OCI-LY1 (cell line): Measurements from ENCODE around the gene FAM83D.

Source experiments
- H2AFZ ChIP-seq: fragments of 200-600 bp; sonication (generic), shearing (Covaris generic); 2 replicates; pipeline ENCODE4 v1.6.0; 2014; ENCODE audit warnings: antibody characterized with exemption, mild to moderate bottlenecking, low read length
- H3F3A ChIP-seq: fragments of 200-600 bp; sonication (generic), shearing (Covaris generic); 2 replicates; pipeline ENCODE4 v1.6.0; 2014; ENCODE audit warnings: mild to moderate bottlenecking, antibody characterized with exemption, low read length, moderate library complexity; ENCODE audit not compliant: insufficient read depth
- H3K27ac ChIP-seq: fragments of 200-600 bp; sonication (generic); 2 replicates; pipeline ENCODE4 v1.5.1; 2014; ENCODE audit warnings: low read length, mixed run types, mild to moderate bottlenecking, low read depth; ENCODE audit not compliant: poor library complexity, severe bottlenecking
- H3K27me3 ChIP-seq: fragments of 200-600 bp; sonication (generic); 2 replicates; pipeline ENCODE4 v1.6.0; 2014; ENCODE audit warnings: antibody characterized with exemption, mild to moderate bottlenecking, low read length, moderate library complexity; ENCODE audit not compliant: insufficient read depth
- H3K36me3 ChIP-seq: fragments of 200-600 bp; sonication (generic); 2 replicates; pipeline ENCODE4 v1.6.1; 2014; ENCODE audit warnings: mild to moderate bottlenecking, antibody characterized with exemption, low read length, moderate library complexity, mixed read lengths; ENCODE audit not compliant: insufficient read depth
- H3K4me1 ChIP-seq: fragments of 200-600 bp; sonication (generic); 2 replicates; pipeline ENCODE4 v1.5.1; 2014; ENCODE audit warnings: mild to moderate bottlenecking, low read length, moderate library complexity; ENCODE audit not compliant: insufficient read depth, severe bottlenecking
- H3K4me2 ChIP-seq: fragments of 200-600 bp; sonication (generic), shearing (Covaris generic); 2 replicates; pipeline ENCODE4 v1.6.1; 2014; ENCODE audit warnings: low read length
- H3K4me3 ChIP-seq: fragments of 200-600 bp; sonication (generic); 2 replicates; pipeline ENCODE4 v1.5.1; 2014; ENCODE audit warnings: low read length, low read depth, mild to moderate bottlenecking, mixed read lengths; ENCODE audit not compliant: poor library complexity, severe bottlenecking
- H3K79me2 ChIP-seq: fragments of 200-600 bp; shearing (Covaris generic); 2 replicates; pipeline ENCODE4 v1.6.1; 2016; ENCODE audit warnings: mixed run types, low read length, mixed read lengths; ENCODE audit not compliant: insufficient read depth
- H3K9ac ChIP-seq: fragments of 200-600 bp; sonication (generic), shearing (Covaris generic); 2 replicates; pipeline ENCODE4 v1.6.1; 2014; ENCODE audit warnings: mild to moderate bottlenecking, low read length, mixed read lengths
- H3K9me2 ChIP-seq: fragments of 200-600 bp; sonication (generic), shearing (Covaris generic); 2 replicates; pipeline ENCODE4 v1.6.1; 2014; ENCODE audit warnings: low read depth, mild to moderate bottlenecking, low read length, mixed read lengths
- H3K9me3 ChIP-seq: fragments of 200-600 bp; shearing (Covaris generic); 2 replicates; pipeline ENCODE4 v1.6.1; 2014; ENCODE audit warnings: low read length, mixed read lengths
- H4K20me1 ChIP-seq: fragments of 200-600 bp; sonication (generic), shearing (Covaris generic); 2 replicates; pipeline ENCODE4 v1.6.0; 2016; ENCODE audit warnings: mild to moderate bottlenecking, low read length; ENCODE audit not compliant: insufficient read depth
- EZH2 ChIP-seq: fragments of 200-600 bp; sonication (generic), shearing (Covaris generic); IDR thresholded peaks from 2 replicates; pipeline ENCODE4 v1.8.0; 2017; ENCODE audit warnings: borderline replicate concordance, mixed run types, mild to moderate bottlenecking, antibody characterized with exemption, low read length, moderate library complexity, mixed read lengths
- TF ChIP-seq, protein P1 (sequence below): fragments of 200-600 bp; sonication (generic), shearing (Covaris generic); IDR thresholded peaks from 2 replicates; pipeline ENCODE4 v1.5.1; 2017; ENCODE audit warnings: mild to moderate bottlenecking, antibody characterized with exemption, low read length, moderate library complexity, mixed read lengths

The FAM83D gene

DNA sequence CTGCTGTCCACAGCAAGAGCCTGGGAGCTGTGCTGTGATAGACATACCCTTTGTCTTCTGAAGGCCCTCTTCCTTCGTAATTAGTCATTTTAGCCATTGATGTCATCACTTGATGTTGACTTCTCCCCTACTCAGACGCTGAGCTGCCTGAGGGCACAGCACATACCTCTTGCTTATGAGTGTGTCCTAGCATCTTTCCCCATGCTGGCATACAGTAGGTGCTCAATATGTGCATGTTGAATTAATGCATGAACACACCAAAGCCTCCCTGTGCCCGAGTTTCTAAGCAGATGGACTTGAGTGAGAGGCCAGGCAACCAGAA lies 35.8 kb upstream of the FAM83D start:
- H4K20me1 ChIP-seq, result no peaks in the 10 kb centered on the region
- H3K9me3 ChIP-seq, result no peaks in the 10 kb centered on the region
- H3K27ac ChIP-seq, result peak overlapping the region; percentile 96
- no peaks in the 10 kb centered on the region; the same call in 1 of the 2 replicates for H3K79me2 ChIP-seq
- H3K4me1 ChIP-seq, result peaks cover 42% of the 10 kb centered on the region
- no peak overlapping the region for H2AFZ ChIP-seq
- H3K27me3 ChIP-seq, result no peaks in the 10 kb centered on the region
- no peak overlapping the region for H3K4me3 ChIP-seq
- H3K9ac ChIP-seq, result no peak overlapping the region
- H3K36me3 ChIP-seq, result peaks cover 41% of the 10 kb centered on the region
- H3K9me2 ChIP-seq, result no peaks in the 10 kb centered on the region
- H3F3A ChIP-seq, result peaks cover 8% of the 10 kb centered on the region
- H3K4me2 ChIP-seq, result no peak overlapping the region
- TF ChIP-seq, protein P1, sequence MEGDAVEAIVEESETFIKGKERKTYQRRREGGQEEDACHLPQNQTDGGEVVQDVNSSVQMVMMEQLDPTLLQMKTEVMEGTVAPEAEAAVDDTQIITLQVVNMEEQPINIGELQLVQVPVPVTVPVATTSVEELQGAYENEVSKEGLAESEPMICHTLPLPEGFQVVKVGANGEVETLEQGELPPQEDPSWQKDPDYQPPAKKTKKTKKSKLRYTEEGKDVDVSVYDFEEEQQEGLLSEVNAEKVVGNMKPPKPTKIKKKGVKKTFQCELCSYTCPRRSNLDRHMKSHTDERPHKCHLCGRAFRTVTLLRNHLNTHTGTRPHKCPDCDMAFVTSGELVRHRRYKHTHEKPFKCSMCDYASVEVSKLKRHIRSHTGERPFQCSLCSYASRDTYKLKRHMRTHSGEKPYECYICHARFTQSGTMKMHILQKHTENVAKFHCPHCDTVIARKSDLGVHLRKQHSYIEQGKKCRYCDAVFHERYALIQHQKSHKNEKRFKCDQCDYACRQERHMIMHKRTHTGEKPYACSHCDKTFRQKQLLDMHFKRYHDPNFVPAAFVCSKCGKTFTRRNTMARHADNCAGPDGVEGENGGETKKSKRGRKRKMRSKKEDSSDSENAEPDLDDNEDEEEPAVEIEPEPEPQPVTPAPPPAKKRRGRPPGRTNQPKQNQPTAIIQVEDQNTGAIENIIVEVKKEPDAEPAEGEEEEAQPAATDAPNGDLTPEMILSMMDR, result no peak
- TF ChIP-seq EZH2, result no peak

DNA sequence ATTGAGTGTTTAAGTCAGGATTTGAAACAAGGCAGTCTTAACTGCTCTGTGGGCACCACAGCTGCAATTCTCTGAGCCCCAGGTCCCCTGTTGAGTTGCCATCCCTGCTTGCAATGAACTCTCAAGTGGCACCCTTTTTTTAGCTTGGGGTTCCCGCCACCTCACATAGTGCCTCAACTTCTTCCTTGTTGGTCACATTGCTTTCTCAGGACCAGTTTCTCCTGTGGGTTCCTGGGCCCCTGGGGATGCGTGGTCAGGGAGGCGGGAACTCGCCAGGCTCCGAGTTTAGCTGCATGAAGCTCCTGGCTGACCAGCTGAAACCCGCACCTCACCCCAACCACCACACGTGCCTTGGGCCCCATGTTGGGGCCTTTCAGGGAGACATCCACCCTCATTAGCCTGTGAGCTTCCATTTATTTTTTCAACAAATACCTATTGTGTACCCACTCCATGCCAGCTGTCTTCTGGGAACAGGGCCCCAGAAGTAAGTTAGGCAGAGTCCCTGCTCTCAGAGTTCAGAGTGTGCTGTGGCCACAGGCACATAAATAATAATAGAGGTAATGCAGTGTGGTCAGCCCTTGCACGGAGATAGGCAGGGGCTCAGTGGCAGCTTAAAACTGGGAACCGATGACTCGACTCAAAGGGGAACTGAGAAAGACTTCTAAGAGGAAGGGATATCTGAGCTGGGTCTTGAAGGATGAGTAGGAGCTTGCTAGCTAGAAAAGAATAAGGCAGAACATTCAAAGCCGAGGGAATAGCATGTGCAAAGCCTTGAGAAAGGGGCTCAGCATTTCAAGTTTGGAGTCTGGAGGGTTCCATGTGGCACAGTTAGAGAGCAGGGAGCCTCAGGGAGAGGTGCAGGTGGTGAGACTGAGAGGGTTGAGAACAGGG lies 33.9 kb upstream of the FAM83D start:
- Histone ChIP-seq H3K9me2 (no peaks in the 10 kb centered on the region), H2AFZ (no peak overlapping the region), H3K27me3 (no peaks in the 10 kb centered on the region), H3K4me1 (peaks cover 42% of the 10 kb centered on the region), H3K27ac (peak overlapping the region; percentile 96), H4K20me1 (no peaks in the 10 kb centered on the region), H3K9me3 (no peaks in the 10 kb centered on the region), H3K4me3 (no peak overlapping the region), H3K79me2 (no peaks in the 10 kb centered on the region), H3K36me3 (peaks cover 56% of the 10 kb centered on the region), H3K9ac (peak overlapping the region; percentile 44), H3K4me2 (peak overlapping the region; percentile 64; the same call in 1 of the 2 replicates), H3F3A (peaks cover 8% of the 10 kb centered on the region)
- no peak for TF ChIP-seq EZH2
- TF ChIP-seq, protein P1, result no peak

DNA sequence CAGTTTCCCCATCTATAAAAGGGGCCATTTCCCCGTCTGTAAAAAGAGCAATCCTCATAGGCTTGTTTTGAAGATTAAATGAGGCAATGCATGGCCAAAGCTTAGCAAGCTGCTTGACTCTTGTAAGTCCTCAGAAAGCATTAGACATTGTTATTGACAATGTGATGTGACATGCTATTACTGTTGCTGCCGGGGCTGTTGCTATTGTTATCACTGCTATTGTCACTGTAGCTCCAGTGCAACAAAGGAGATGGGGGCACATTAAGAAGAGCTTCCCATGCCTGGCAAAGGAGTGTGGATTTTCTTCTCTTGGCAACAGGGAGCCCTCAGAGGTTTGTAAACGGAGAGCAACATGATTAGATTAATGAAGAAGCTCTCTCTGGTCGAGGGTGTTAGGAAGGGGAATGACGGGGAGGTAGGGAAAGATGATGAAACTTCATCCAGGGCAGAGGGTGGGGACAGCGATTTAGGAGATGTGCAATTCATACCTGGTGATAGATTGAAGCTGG lies 33.1 kb upstream of the FAM83D start:
- H3K9me3 ChIP-seq, result no peaks in the 10 kb centered on the region
- TF ChIP-seq EZH2, result no peak
- TF ChIP-seq, protein P1, result no peak
- no peaks in the 10 kb centered on the region for H3K79me2 ChIP-seq
- H3K27me3 ChIP-seq, result no peaks in the 10 kb centered on the region
- H2AFZ ChIP-seq, result no peak overlapping the region
- H3K9me2 ChIP-seq, result no peaks in the 10 kb centered on the region
- H3K27ac ChIP-seq, result peak overlapping the region; percentile 96
- H3K36me3 ChIP-seq, result peaks cover 62% of the 10 kb centered on the region
- no peaks in the 10 kb centered on the region for H4K20me1 ChIP-seq
- H3K4me2 ChIP-seq, result peak overlapping the region; percentile 64
- peaks cover 42% of the 10 kb centered on the region for H3K4me1 ChIP-seq
- no peak overlapping the region for H3K4me3 ChIP-seq
- H3F3A ChIP-seq, result peaks cover 8% of the 10 kb centered on the region
- H3K9ac ChIP-seq, result peak overlapping the region; percentile 44; the same call in 1 of the 2 replicates
